Upper lobe of left lung (tissue), 6 donors: ENCODE results near the gene PLS1. TPM values are rescaled to one million over a fixed set of nuclear protein-coding genes. Genes with fewer than 3 reads are reported as not detected.
"Not testable (repeated sequence)": the region's sequence is repeated elsewhere in the genome, so short reads cannot be mapped to it uniquely, and the experiment has no call there.

ENCODE experiments used
- ATAC-seq, 2 donors: fragments of 200-7000 bp; cut with Tn5 transposase; one replicate each; pipeline ENCODE4 v1.9.1; 2022; ENCODE audit warnings: mild to moderate bottlenecking in 2 of 2, moderate library complexity in 2 of 2; ENCODE audit not compliant: low FRiP score in 2 of 2
- DNase-seq, 2 donors: peaks; one replicate each; pipeline ENCODE4 v3.0.0-alpha.2; 2019 to 2020
- H3K27ac ChIP-seq, 4 donors: fragments of 200-600 bp; sonication (generic); one replicate each; pipeline ENCODE4 v1.5.1; 2016 to 2019
- H3K27me3 ChIP-seq, 4 donors: fragments of 200-600 bp; sonication (generic); one replicate each; pipeline ENCODE4 v1.5.1; 2017 to 2019
- H3K36me3 ChIP-seq, 4 donors: fragments of 200-600 bp; sonication (generic); one replicate each; pipeline ENCODE4 v1.5.1; 2016 to 2019
- H3K4me1 ChIP-seq, 4 donors: fragments of 200-600 bp; sonication (generic); one replicate each; pipeline ENCODE4 v1.5.1; 2018 to 2019
- H3K4me3 ChIP-seq, 4 donors: fragments of 200-600 bp; sonication (generic); one replicate each; pipeline ENCODE4 v1.5.1; 2017 to 2019; ENCODE audit warnings: mild to moderate bottlenecking in 2 of 4, moderate library complexity in 1 of 4
- H3K9me3 ChIP-seq, 4 donors: fragments of 200-600 bp; sonication (generic); one replicate each; pipeline ENCODE4 v1.5.1; 2018 to 2019
- EP300 ChIP-seq, 4 donors: sonication (generic); formaldehyde crosslinking; IDR thresholded peaks; one replicate each; pipeline ENCODE4 v1.5.1; 2017; ENCODE audit warnings: antibody characterized with exemption in 4 of 4, control low read depth in 2 of 4
- POLR2A ChIP-seq, 4 donors: fragments of 450-650 bp; IDR thresholded peaks; one replicate each; pipeline ENCODE4 v1.5.1; 2016 to 2017; ENCODE audit warnings: antibody characterized with exemption in 4 of 4, mild to moderate bottlenecking in 2 of 4
- POLR2AphosphoS5 ChIP-seq, 2 donors: sonication (generic); formaldehyde crosslinking; IDR thresholded peaks; one replicate each; pipeline ENCODE4 v1.5.1; 2017; ENCODE audit warnings: antibody characterized with exemption in 2 of 2
- WGBS, 2 donors: methylation state at CpG; one replicate each; pipeline ENCODE4 v1.1.5; 2017 to 2018; 5-methylcytosine and 5-hydroxymethylcytosine counted together
- total RNA-seq, 6 donors: library from RNA; depleted of rRNA in 4 of 6; stranded (reverse); fragments of >200 nt in 4 of 6; gene quantifications; one replicate each; pipeline versions ENCODE4 v1.1.0 to v1.2.1, GENCODE V29; 2016 to 2021
- TF ChIP-seq, protein P1 (sequence below), 6 experiments: fragments of 450-650 bp in 4 of 6; fragments of 200-600 bp in 2 of 6; sonication (generic) in 2 of 6; IDR thresholded peaks; one replicate each; pipeline ENCODE4 v1.5.1; 2016 to 2019; ENCODE audit warnings: antibody characterized with exemption in 6 of 6
- donor health status: DM: no; HTN: no; CAD: no; lungs with moderate emphysema.
- donor health status: DM: no; HTN: yes; CAD: no; lungs with severe emphysema.

Gene PLS1
- total RNA-seq, 6 donors from 2014 or later: 7.3 to 52.3 (median 21.7) TPM

DNA sequence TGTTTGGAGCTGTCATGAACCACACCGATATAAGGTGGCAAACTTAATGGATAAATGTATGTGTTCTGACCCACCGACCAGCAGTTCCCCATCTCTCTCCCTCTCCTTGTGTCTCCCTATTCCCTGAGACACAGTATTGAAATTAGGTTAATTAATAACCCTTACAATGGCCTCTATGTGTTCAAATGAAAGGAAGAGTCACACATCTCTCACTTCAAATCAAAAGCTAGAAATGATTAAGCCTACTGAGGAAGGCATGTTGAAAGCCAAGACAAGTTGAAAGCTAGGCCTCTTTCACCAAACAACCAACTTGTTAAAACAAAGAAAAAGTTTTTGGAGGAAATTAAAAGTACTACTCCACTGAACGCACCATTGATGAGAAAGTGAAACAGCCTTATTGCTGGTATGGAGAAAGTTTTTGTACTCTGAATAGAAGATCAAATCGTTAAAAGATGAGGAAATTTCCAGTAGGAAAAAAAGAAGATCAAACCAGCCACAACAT lies 32.6 kb upstream of the PLS1 start:
- DNase-seq (no peak), ATAC-seq (no peak)
- Histone ChIP-seq H3K4me3 (no peak overlapping the region), H3K27me3 (no peaks in the 10 kb centered on the region), H3K27ac (no peak overlapping the region), H3K4me1 (no peaks in the 10 kb centered on the region), H3K36me3 (peaks cover 0 to 67% (median 14%) of the 10 kb centered on the region in 4 donors), H3K9me3 (no peaks in the 10 kb centered on the region)
- 85 to 91% methylated on average over 4 of the region's 4 CpGs for WGBS, 2 donors
- TF ChIP-seq POLR2A (IDR thresholded peaks at IDR 0.05): no peak
- TF ChIP-seq POLR2AphosphoS5 (IDR thresholded peaks at IDR 0.05): no peak
- TF ChIP-seq, protein P1, sequence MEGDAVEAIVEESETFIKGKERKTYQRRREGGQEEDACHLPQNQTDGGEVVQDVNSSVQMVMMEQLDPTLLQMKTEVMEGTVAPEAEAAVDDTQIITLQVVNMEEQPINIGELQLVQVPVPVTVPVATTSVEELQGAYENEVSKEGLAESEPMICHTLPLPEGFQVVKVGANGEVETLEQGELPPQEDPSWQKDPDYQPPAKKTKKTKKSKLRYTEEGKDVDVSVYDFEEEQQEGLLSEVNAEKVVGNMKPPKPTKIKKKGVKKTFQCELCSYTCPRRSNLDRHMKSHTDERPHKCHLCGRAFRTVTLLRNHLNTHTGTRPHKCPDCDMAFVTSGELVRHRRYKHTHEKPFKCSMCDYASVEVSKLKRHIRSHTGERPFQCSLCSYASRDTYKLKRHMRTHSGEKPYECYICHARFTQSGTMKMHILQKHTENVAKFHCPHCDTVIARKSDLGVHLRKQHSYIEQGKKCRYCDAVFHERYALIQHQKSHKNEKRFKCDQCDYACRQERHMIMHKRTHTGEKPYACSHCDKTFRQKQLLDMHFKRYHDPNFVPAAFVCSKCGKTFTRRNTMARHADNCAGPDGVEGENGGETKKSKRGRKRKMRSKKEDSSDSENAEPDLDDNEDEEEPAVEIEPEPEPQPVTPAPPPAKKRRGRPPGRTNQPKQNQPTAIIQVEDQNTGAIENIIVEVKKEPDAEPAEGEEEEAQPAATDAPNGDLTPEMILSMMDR (IDR thresholded peaks at IDR 0.05): no peak
- TF ChIP-seq EP300 (IDR thresholded peaks at IDR 0.05): no peak

- no peaks in the 10 kb centered on the region for H3K9me3 ChIP-seq
- H3K36me3 ChIP-seq: peaks cover 0 to 46% (median 10%) of the 10 kb centered on the region in 4 donors
- 96 to 97% methylated on average over 3 of the region's 3 CpGs for WGBS, 2 donors
- TF ChIP-seq, protein P1 (IDR thresholded peaks at IDR 0.05): no peak
- TF ChIP-seq POLR2AphosphoS5 (IDR thresholded peaks at IDR 0.05) (no peak), EP300 (IDR thresholded peaks at IDR 0.05) (no peak), POLR2A (IDR thresholded peaks at IDR 0.05) (no peak)
- H3K4me1 ChIP-seq: no peaks in the 10 kb centered on the region
- H3K27me3 ChIP-seq: no peaks in the 10 kb centered on the region
- H3K27ac ChIP-seq: no peak overlapping the region
- H3K4me3 ChIP-seq: no peak overlapping the region
- DNase-seq: no peak
- no peak for ATAC-seq
Observed at GRCh38 chr3:142566096-142566495, 30.1 kb upstream of the PLS1 start.

DNA sequence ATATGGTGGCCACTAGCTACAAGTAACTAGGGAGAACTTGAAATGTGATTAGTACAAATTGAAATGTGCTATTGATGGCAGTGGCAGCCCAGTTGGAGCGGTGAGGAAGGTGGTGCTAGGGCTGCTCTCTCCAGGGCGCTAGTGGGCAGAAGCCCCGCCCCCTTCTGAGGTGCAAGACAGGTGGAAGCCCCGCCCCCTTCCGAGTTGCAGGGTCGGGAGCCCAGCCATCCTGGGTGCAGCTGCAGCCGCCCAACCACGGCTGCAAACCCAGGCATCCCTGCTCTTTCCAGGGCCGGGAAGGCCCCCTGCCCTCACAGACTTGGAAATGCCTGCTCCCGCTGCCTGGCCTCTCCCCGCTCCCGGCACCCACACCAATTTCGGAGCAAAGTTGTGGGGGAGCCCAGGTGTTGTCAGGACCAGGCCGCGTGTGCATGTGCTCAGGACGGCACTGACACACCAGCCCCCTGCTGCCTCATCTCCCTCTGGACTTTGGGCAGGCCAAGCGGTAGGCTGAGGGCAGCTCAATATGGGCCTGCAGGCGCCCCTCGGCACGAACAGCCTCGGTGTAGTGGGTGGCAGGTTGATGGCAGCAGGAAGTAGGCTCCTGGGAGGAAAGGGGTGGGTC lies 27.7 kb upstream of the PLS1 start:
- ATAC-seq: peak in 1 of 2 donors; percentile 34

GRCh38 chr3:142569422-142569821 lies 26.8 kb upstream of the PLS1 start:
- peaks cover 0 to 15% (median 3%) of the 10 kb centered on the region in 4 donors for H3K36me3 ChIP-seq
- not testable (repeated sequence) for ATAC-seq, H3K4me1 ChIP-seq, H3K9me3 ChIP-seq, H3K4me3 ChIP-seq, H3K27me3 ChIP-seq, H3K27ac ChIP-seq, DNase-seq
- WGBS, 2 donors: 97 to 98% methylated on average over 3 of the region's 3 CpGs

More for the DNA sequence above, 27.7 kb upstream of the PLS1 start:
- Histone ChIP-seq H3K9me3 (no peaks in the 10 kb centered on the region), H3K36me3 (peaks cover 0 to 24% (median 6%) of the 10 kb centered on the region in 4 donors), H3K4me3 (no peak overlapping the region), H3K27ac (no peak overlapping the region), H3K4me1 (no peaks in the 10 kb centered on the region), H3K27me3 (no peaks in the 10 kb centered on the region)
- peak in 1 of 2 donors; percentile 58 for DNase-seq
- 62 to 84% methylated on average over 10 to 18 of the region's 21 CpGs for WGBS, 2 donors
- TF ChIP-seq POLR2A (IDR thresholded peaks at IDR 0.05) (no peak), POLR2AphosphoS5 (IDR thresholded peaks at IDR 0.05) (no peak), EP300 (IDR thresholded peaks at IDR 0.05) (no peak)
- TF ChIP-seq, protein P1 (IDR thresholded peaks at IDR 0.05): no peak

DNA sequence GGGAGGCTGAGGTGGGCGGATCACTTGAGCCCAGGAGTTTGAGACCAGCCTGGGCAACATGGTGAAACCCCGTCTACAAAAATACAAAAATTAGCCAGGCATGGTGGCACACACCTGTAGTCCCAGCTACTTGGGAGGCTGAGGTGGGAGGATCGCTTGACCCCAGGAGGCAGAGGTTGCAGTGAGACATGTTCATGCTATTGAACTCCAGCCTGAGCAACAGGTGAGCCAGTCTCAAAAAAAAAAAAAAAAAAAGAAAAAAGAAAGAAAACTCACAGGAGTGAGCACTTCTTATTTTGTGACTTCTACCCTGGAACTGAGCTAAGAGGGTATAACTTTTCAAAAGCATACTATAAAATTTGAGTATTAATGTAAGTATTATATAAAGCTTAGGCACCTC lies 22.0 kb upstream of the PLS1 start:
- peaks cover 18 to 31% (median 19%) of the 10 kb centered on the region in 4 donors for H3K4me1 ChIP-seq
- H3K4me3 ChIP-seq, H3K36me3 ChIP-seq, DNase-seq, H3K27ac ChIP-seq, H3K27me3 ChIP-seq, ATAC-seq, H3K9me3 ChIP-seq: not testable (repeated sequence)
- WGBS, 2 donors: 96 to 98% methylated on average over 3 of the region's 3 CpGs

- no peak for ATAC-seq
- no peak overlapping the region for H3K4me3 ChIP-seq
- H3K36me3 ChIP-seq: no peaks in the 10 kb centered on the region
- H3K27ac ChIP-seq: no peak overlapping the region
- H3K4me1 ChIP-seq: peaks cover 19 to 35% (median 22%) of the 10 kb centered on the region in 4 donors
- TF ChIP-seq POLR2A (IDR thresholded peaks at IDR 0.05) (no peak), POLR2AphosphoS5 (IDR thresholded peaks at IDR 0.05) (no peak), EP300 (IDR thresholded peaks at IDR 0.05) (no peak)
- TF ChIP-seq, protein P1 (IDR thresholded peaks at IDR 0.05): no peak
- DNase-seq: no peak
- 40 to 54% methylated on average over 1 of the region's 1 CpG for whole genome bisulfite sequencing, 2 donors
- H3K27me3 ChIP-seq: no peaks in the 10 kb centered on the region
- H3K9me3 ChIP-seq: no peaks in the 10 kb centered on the region
Observed at GRCh38 chr3:142574665-142575064, 21.5 kb upstream of the PLS1 start.
